Measurements from ENCODE around the gene ADAM12. TPM values are rescaled to one million over a fixed set of nuclear protein-coding genes. Genes with fewer than 3 reads are reported as not detected.

The ADAM12 gene
- total RNA-seq, 1 experiment from 2014 or later: not detected

DNA sequence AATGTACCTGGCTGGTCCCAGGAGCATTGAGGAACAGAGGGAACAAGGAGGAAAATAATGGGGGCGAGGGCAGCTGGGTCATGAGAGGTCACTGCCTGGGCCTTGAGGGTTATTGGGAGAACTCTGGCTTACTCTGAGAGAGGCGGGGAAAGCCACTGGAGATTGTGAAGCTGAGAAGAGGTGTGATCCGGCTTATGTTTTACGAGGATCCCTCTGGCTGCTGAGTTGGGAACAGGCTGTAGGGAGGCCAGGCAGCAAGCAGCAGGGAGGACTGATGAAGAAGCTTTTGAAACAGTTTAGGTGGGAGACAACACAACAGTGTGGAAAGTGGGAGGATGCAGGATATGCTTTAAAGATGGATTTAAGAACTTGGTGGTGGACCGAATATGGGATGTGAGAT is 404.6 kb downstream of the ADAM12 start:
- Histone ChIP-seq H3K4me1 (ENCODE audit: control insufficient read depth in 1 of 2, insufficient read depth in 2 of 2, low read length in 2 of 2) (no peaks in the 10 kb centered on the region), H3K9ac (ENCODE audit: low read length) (no peak overlapping the region), H3K4me3 (replicated peaks in 1 of 2; ENCODE audit: low read depth in 1 of 2, low read length in 2 of 2) (no peak overlapping the region), H3K36me3 (ENCODE audit: control insufficient read depth in 1 of 2, insufficient read depth in 2 of 2, low read length in 2 of 2) (no peaks in the 10 kb centered on the region), H3K9me2 (ENCODE audit: insufficient read depth) (no peaks in the 10 kb centered on the region), H3K27me3 (ENCODE audit: insufficient read depth, low read length) (peaks cover 15% of the 10 kb centered on the region; the same call in 1 of the 2 replicates), H4K20me1 (ENCODE audit: insufficient read depth) (no peaks in the 10 kb centered on the region), H3K9me3 (ENCODE audit: control insufficient read depth in 1 of 2, insufficient read depth in 1 of 2, low read depth in 1 of 2, low read length in 2 of 2) (no peaks in the 10 kb centered on the region), H3K27ac (ENCODE audit: low read depth, low read length) (no peak overlapping the region), H3K4me2 (ENCODE audit: low read length) (no peak overlapping the region), H2AFZ (ENCODE audit: low read depth, low read length, poor library complexity, severe bottlenecking) (no peak overlapping the region), H3K79me2 (ENCODE audit: insufficient read depth, low read length) (no peaks in the 10 kb centered on the region)
- TF ChIP-seq, protein P1, sequence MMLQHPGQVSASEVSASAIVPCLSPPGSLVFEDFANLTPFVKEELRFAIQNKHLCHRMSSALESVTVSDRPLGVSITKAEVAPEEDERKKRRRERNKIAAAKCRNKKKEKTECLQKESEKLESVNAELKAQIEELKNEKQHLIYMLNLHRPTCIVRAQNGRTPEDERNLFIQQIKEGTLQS (IDR thresholded peaks at IDR 0.05): no peak
- no peak for TF ChIP-seq ZBTB33 (IDR thresholded peaks at IDR 0.05; ENCODE audit: extremely low read depth, insufficient replicate concordance, low read length)
- TF ChIP-seq CEBPB (IDR thresholded peaks at IDR 0.05; ENCODE audit: low read depth): no peak
- TF ChIP-seq POLR2AphosphoS5 (IDR thresholded peaks at IDR 0.05; ENCODE audit: low read depth, low read length): no peak
- no peak for TF ChIP-seq RAD21 (IDR thresholded peaks at IDR 0.05; ENCODE audit: low read depth)
- TF ChIP-seq JUND (IDR thresholded peaks at IDR 0.05): no peak
- no peak for TF ChIP-seq SIN3A (IDR thresholded peaks at IDR 0.05; ENCODE audit: low read depth)
- ChIA-PET RAD21 (ENCODE audit: low non-redundant PET in 1 of 2, low total read pairs in 2 of 2, uncharacterized antibody in 2 of 2, unreplicated experiment in 2 of 2) (no interaction called here), POLR2A (no interaction called here), CTCF (interaction anchor here (1.3 to 2.2 kb wide), 2 partner anchors 10 to 115 kb away, joined by 3 to 7 read pairs; no protein-coding TSS in a partner anchor)
- BruUV-seq (replicated peaks): no TSS peak
- ATAC-seq (no peak), DNase-seq (ENCODE audit: low read depth, low spot score) (no peak)
- intact Hi-C loops (cut with micrococcal nuclease): loop anchor here (2.0 to 5.0 kb wide), 4 partner anchors 114 to 1869 kb away; partner anchors contain the start of gene ADAM12

DNA sequence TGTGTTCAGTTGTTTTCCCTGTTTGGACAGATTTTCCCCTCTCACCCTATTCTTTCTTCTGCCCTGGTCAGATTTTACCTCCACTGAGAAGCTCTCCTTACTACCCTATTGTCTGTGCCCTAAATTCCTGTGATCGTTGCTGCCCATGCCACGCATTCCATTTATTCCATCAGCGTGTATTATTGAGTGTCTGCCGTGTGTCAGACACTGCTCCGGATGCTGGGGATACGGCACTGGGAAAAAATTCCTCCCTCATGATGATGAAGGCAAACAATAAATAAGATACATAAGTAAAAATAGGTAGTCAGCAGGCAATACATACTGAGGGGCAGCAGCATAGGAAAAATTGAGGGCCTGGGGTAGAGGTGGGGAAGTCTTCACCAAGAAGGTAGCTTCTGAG is 405.1 kb downstream of the ADAM12 start:
- Histone ChIP-seq H3K4me2 (ENCODE audit: low read length) (no peak overlapping the region), H2AFZ (ENCODE audit: low read depth, low read length, poor library complexity, severe bottlenecking) (no peak overlapping the region), H3K79me2 (ENCODE audit: insufficient read depth, low read length) (no peaks in the 10 kb centered on the region), H4K20me1 (ENCODE audit: insufficient read depth) (no peaks in the 10 kb centered on the region), H3K4me1 (ENCODE audit: control insufficient read depth in 1 of 2, insufficient read depth in 2 of 2, low read length in 2 of 2) (no peaks in the 10 kb centered on the region), H3K9me2 (ENCODE audit: insufficient read depth) (no peaks in the 10 kb centered on the region), H3K4me3 (replicated peaks in 1 of 2; ENCODE audit: low read depth in 1 of 2, low read length in 2 of 2) (no peak overlapping the region), H3K9ac (ENCODE audit: low read length) (no peak overlapping the region), H3K36me3 (ENCODE audit: control insufficient read depth in 1 of 2, insufficient read depth in 2 of 2, low read length in 2 of 2) (no peaks in the 10 kb centered on the region), H3K27me3 (ENCODE audit: insufficient read depth, low read length) (peaks cover 15% of the 10 kb centered on the region; the same call in 1 of the 2 replicates), H3K9me3 (ENCODE audit: control insufficient read depth in 1 of 2, insufficient read depth in 1 of 2, low read depth in 1 of 2, low read length in 2 of 2) (no peaks in the 10 kb centered on the region), H3K27ac (ENCODE audit: low read depth, low read length) (no peak overlapping the region)
- CTCF ChIA-PET: interaction anchor here (1.3 to 2.2 kb wide), 5 partner anchors 10 to 521 kb away, joined by 3 to 7 read pairs (median 5); no protein-coding TSS in a partner anchor
- RAD21 ChIA-PET (ENCODE audit: low non-redundant PET in 1 of 2, low total read pairs in 2 of 2, uncharacterized antibody in 2 of 2, unreplicated experiment in 2 of 2): interaction anchor here in 1 of 2 experiments (0.6 kb wide), 1 partner anchor 521 kb away, joined by 3 read pairs; no protein-coding TSS in a partner anchor
- ATAC-seq (no peak), DNase-seq (ENCODE audit: low read depth, low spot score) (no peak)
- intact Hi-C loops (cut with micrococcal nuclease): loop anchor here (2.0 to 5.0 kb wide), 4 partner anchors 114 to 1869 kb away; partner anchors contain the start of gene ADAM12
- POLR2A ChIA-PET: no interaction called here
- BruUV-seq (replicated peaks): no TSS peak
- no peak for TF ChIP-seq TCF7L2 (IDR thresholded peaks at IDR 0.05; ENCODE audit: borderline replicate concordance, extremely low read depth, insufficient read depth, insufficient read length)
- TF ChIP-seq, protein P2, sequence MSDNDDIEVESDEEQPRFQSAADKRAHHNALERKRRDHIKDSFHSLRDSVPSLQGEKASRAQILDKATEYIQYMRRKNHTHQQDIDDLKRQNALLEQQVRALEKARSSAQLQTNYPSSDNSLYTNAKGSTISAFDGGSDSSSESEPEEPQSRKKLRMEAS (IDR thresholded peaks at IDR 0.05): no peak
